IMR-90 (cell line): ENCODE measurements around the gene UCHL1. TPM values are rescaled to one million over a fixed set of nuclear protein-coding genes. Genes with fewer than 3 reads are reported as not detected.

Source experiments
- ATAC-seq: fragments of 200-7000 bp; cut with Tn5 transposase; 2 replicates; pipeline ENCODE4 v1.9.1; 2020; ENCODE audit warnings: low read depth, mild to moderate bottlenecking, moderate library complexity
- BruUV-seq: library from RNA; stranded (reverse); fragments of 400-500 nt; replicated peaks from 2 replicates; lab custom pipeline; 2021; lab: Mats Ljungman, UMichigan
- CTCF ChIA-PET: fragments of 300-600 bp; formaldehyde crosslinking; extraction: SDS; loops from one replicate; lab custom pipeline; 2021; ENCODE audit warnings: antibody characterized with exemption; lab: Yijun Ruan, JAX
- POLR2A ChIA-PET: fragments of 300-600 bp; sonication (Branson Sonifier 250); formaldehyde crosslinking; loops from one replicate; lab custom pipeline; 2022; ENCODE audit warnings: antibody characterized with exemption; ENCODE audit not compliant: unreplicated experiment; lab: Charles Lee
- DNase-seq: peaks from one replicate; pipeline ENCODE4 v3.0.0; 2013
- H2AFZ ChIP-seq: replicated peaks from 2 replicates; pipeline ENCODE3; 2013; ENCODE audit warnings: low read length, mild to moderate bottlenecking; ENCODE audit not compliant: poor library complexity
- H2AK5ac ChIP-seq: 2 replicates; pipeline ENCODE4 v1.6.1; 2013; ENCODE audit warnings: low read depth, low read length, inconsistent platforms
- H2AK9ac ChIP-seq: replicated peaks from 2 replicates; pipeline ENCODE3; 2013; ENCODE audit warnings: mild to moderate bottlenecking, low read depth, low read length, moderate library complexity; ENCODE audit not compliant: poor library complexity
- H2BK120ac ChIP-seq: 2 replicates; pipeline ENCODE4 v1.6.1; 2013; ENCODE audit warnings: low read depth, low read length, inconsistent platforms
- H2BK15ac ChIP-seq: 3 replicates; pipeline ENCODE4 v1.6.1; 2013; ENCODE audit warnings: low read depth, low read length, inconsistent platforms
- H2BK20ac ChIP-seq: 2 replicates; pipeline ENCODE4 v1.6.1; 2013; ENCODE audit warnings: low read depth, mild to moderate bottlenecking, inconsistent platforms, low read length, moderate library complexity
- H2BK5ac ChIP-seq: 2 replicates; pipeline ENCODE4 v1.6.1; 2013; ENCODE audit warnings: mild to moderate bottlenecking, low read depth, low read length, inconsistent platforms; ENCODE audit not compliant: poor library complexity, severe bottlenecking
- H3K14ac ChIP-seq: replicated peaks from 2 replicates; pipeline ENCODE4 v1.6.1; 2013; ENCODE audit warnings: low read depth, low read length, inconsistent platforms
- H3K18ac ChIP-seq: 2 replicates; pipeline ENCODE4 v1.6.1; 2013; ENCODE audit warnings: low read depth, low read length, control low read depth
- H3K23ac ChIP-seq: 2 replicates; pipeline ENCODE4 v1.6.1; 2013; ENCODE audit warnings: low read depth, low read length, inconsistent platforms
- H3K27ac ChIP-seq: 2 replicates; pipeline ENCODE4 v1.5.1; 2013; ENCODE audit warnings: mild to moderate bottlenecking, control low read depth, low read length; ENCODE audit not compliant: insufficient read depth
- H3K27me3 ChIP-seq: 2 replicates; pipeline ENCODE4 v1.6.1; 2013; ENCODE audit warnings: low read length; ENCODE audit not compliant: control insufficient read depth, insufficient read depth
- H3K36me3 ChIP-seq: 2 replicates; pipeline ENCODE4 v1.6.1; 2013; ENCODE audit warnings: low read length, mixed read lengths; ENCODE audit not compliant: control insufficient read depth, insufficient read depth
- H3K4ac ChIP-seq: 2 replicates; pipeline ENCODE4 v1.6.1; 2013; ENCODE audit warnings: low read depth, low read length, inconsistent platforms
- H3K4me1 ChIP-seq: 2 replicates; pipeline ENCODE4 v1.6.1; 2013; ENCODE audit warnings: low read length, mixed read lengths; ENCODE audit not compliant: control insufficient read depth, insufficient read depth
- H3K4me2 ChIP-seq: 2 replicates; pipeline ENCODE4 v1.6.1; 2013; ENCODE audit warnings: low read depth, mild to moderate bottlenecking, control low read depth, low read length, moderate library complexity
- H3K4me3 ChIP-seq: 2 replicates; pipeline ENCODE4 v1.5.1; 2013; ENCODE audit warnings: low read depth, mild to moderate bottlenecking, control low read depth, low read length, moderate library complexity; ENCODE audit not compliant: insufficient read depth
- H3K56ac ChIP-seq: 2 replicates; pipeline ENCODE4 v1.6.1; 2013; ENCODE audit warnings: low read length, inconsistent platforms; ENCODE audit not compliant: insufficient read depth; ENCODE audit errors: extremely low read depth
- H3K79me1 ChIP-seq, 2 experiments: 2 replicates each; pipeline ENCODE4 v1.6.1; 2013; ENCODE audit warnings: low read length in 2 of 2, inconsistent platforms in 1 of 2, low read depth in 1 of 2
- H3K9ac ChIP-seq: 2 replicates; pipeline ENCODE4 v1.6.1; 2013; ENCODE audit warnings: low read depth, low read length, control low read depth
- H3K9me1 ChIP-seq: 2 replicates; pipeline ENCODE4 v1.6.1; 2013; ENCODE audit warnings: low read length, inconsistent platforms; ENCODE audit not compliant: insufficient read depth
- H3K9me3 ChIP-seq: 2 replicates; pipeline ENCODE4 v1.6.1; 2013; ENCODE audit warnings: low read length; ENCODE audit not compliant: control insufficient read depth, insufficient read depth
- H4K20me1 ChIP-seq: 2 replicates; pipeline ENCODE4 v1.6.1; 2013; ENCODE audit warnings: low read length, inconsistent platforms; ENCODE audit not compliant: insufficient read depth
- H4K5ac ChIP-seq: 2 replicates; pipeline ENCODE4 v1.6.1; 2013; ENCODE audit warnings: mild to moderate bottlenecking, low read depth, low read length, control low read depth
- H4K8ac ChIP-seq, 2 experiments: 2 replicates each; pipeline ENCODE4 v1.6.1; 2013; ENCODE audit warnings: low read depth in 2 of 2, low read length in 2 of 2, control low read depth in 1 of 2, inconsistent platforms in 1 of 2
- H4K91ac ChIP-seq: 2 replicates; pipeline ENCODE4 v1.6.1; 2013; ENCODE audit warnings: low read depth, low read length, inconsistent platforms; ENCODE audit not compliant: insufficient read depth
- BHLHE40 ChIP-seq: fragments of 150-350 bp; IDR thresholded peaks from 2 replicates; pipeline ENCODE4 v1.6.1; 2016; ENCODE audit warnings: mild to moderate bottlenecking, low read depth, low read length
- CEBPB ChIP-seq: IDR thresholded peaks from 2 replicates; pipeline ENCODE4 v1.6.1; 2012; ENCODE audit warnings: low read depth, low read length, improper control_type of control experiment
- CHD1 ChIP-seq: IDR thresholded peaks from 2 replicates; pipeline ENCODE4 v1.6.1; 2012; ENCODE audit warnings: low read depth, low read length, improper control_type of control experiment
- CTCF ChIP-seq: conservative IDR thresholded peaks from 2 replicates; pipeline ENCODE4 v1.5.1; 2012; ENCODE audit warnings: mild to moderate bottlenecking, low read depth, low read length, improper control_type of control experiment
- FOS ChIP-seq: fragments of 150-350 bp; IDR thresholded peaks from 2 replicates; pipeline ENCODE4 v1.6.1; 2016; ENCODE audit warnings: low read depth, low read length
- MAFK ChIP-seq: IDR thresholded peaks from 2 replicates; pipeline ENCODE4 v1.6.1; 2012; ENCODE audit warnings: low read depth, low read length, improper control_type of control experiment
- MAZ ChIP-seq: IDR thresholded peaks from 2 replicates; pipeline ENCODE4 v1.6.1; 2012; ENCODE audit warnings: low read depth, mild to moderate bottlenecking, low read length, improper control_type of control experiment, moderate library complexity, borderline replicate concordance
- MXI1 ChIP-seq: IDR thresholded peaks from 2 replicates; pipeline ENCODE4 v1.6.1; 2012; ENCODE audit warnings: low read depth, mild to moderate bottlenecking, low read length, moderate library complexity, borderline replicate concordance
- NFE2L2 ChIP-seq: fragments of 150-350 bp; IDR thresholded peaks from 2 replicates; pipeline ENCODE4 v1.6.1; 2016; ENCODE audit warnings: low read depth, mild to moderate bottlenecking, low read length
- POLR2A ChIP-seq: IDR thresholded peaks from 2 replicates; pipeline ENCODE4 v1.6.1; 2012; ENCODE audit warnings: mild to moderate bottlenecking, low read depth, low read length
- RCOR1 ChIP-seq: IDR thresholded peaks from 2 replicates; pipeline ENCODE4 v1.6.1; 2012; ENCODE audit warnings: mild to moderate bottlenecking, low read length, improper control_type of control experiment; ENCODE audit not compliant: insufficient replicate concordance
- RFX5 ChIP-seq: IDR thresholded peaks from 2 replicates; pipeline ENCODE4 v1.8.0; 2012; ENCODE audit warnings: low read depth, mild to moderate bottlenecking, low read length, moderate library complexity
- SMC3 ChIP-seq: fragments of 150-350 bp; IDR thresholded peaks from 2 replicates; pipeline ENCODE4 v1.6.1; 2016; ENCODE audit warnings: low read depth, mild to moderate bottlenecking, antibody characterized with exemption, low read length, moderate library complexity
- USF2 ChIP-seq: fragments of 150-350 bp; IDR thresholded peaks from 2 replicates; pipeline ENCODE4 v1.6.1; 2017; ENCODE audit warnings: mild to moderate bottlenecking, antibody characterized with exemption, low read length, low read depth
- whole genome bisulfite sequencing, 2 experiments: methylation state at CpG; one replicate each; pipeline versions ENCODE4 v1.1.5 to v1.1.7; 2013; ENCODE audit warnings: missing lambda C conversion rate in 2 of 2; ENCODE audit not compliant: insufficient read length in 1 of 2; ENCODE audit errors: extremely low coverage in 2 of 2; 5-methylcytosine and 5-hydroxymethylcytosine counted together
- dilution Hi-C: fragments of 300-500 bp; cut with HindIII; formaldehyde crosslinking; loops from one replicate; pipeline ENCODE4 v1.14.3; 2018; ENCODE audit warnings: low sequenced_read_pairs; ENCODE audit not compliant: unreplicated experiment
- in situ Hi-C: fragments of 300-500 bp; cut with MboI; formaldehyde crosslinking; loops from 3 replicates; pipeline ENCODE4 v1.14.3; 2019; ENCODE audit warnings: low sequenced_read_pairs, inconsistent platforms, mixed read lengths
- intact Hi-C: fragments of 100-400 bp; cut with micrococcal nuclease; formaldehyde crosslinking; loops from 2 replicates; pipeline ENCODE4 v1.10.0; 2022
- polyA plus RNA-seq, 3 experiments: library from polyadenylated mRNA; depleted of rRNA; stranded (reverse); fragments of >200 nt; gene quantifications; 2 replicates each; pipeline ENCODE4 v1.2.3, GENCODE V29; 2012; ENCODE audit warnings: low replicate concordance in 1 of 3
- total RNA-seq: library from RNA; depleted of rRNA; stranded (reverse); fragments of >200 nt; gene quantifications from 2 replicates; pipeline ENCODE4 v1.2.3, GENCODE V29; 2012

UCHL1 gene
- total and polyA plus RNA-seq, 2 of the 4 experiments (the other 2 are of a cell fraction) = 972 to 2,118 TPM

- no peak for TF ChIP-seq RCOR1
- no peak for TF ChIP-seq MAZ
- no peak for TF ChIP-seq FOS
- no peak for TF ChIP-seq CHD1
- TF ChIP-seq CEBPB = no peak
Measured at GRCh38 chr4:41258783-41259182, 2.1 kb downstream of the UCHL1 start (continued).

- H3K4me3 ChIP-seq = no peak overlapping the region
- no peak overlapping the region for H4K91ac ChIP-seq
- H3K27me3 ChIP-seq = no peaks in the 10 kb centered on the region
- no peak overlapping the region for H2AK9ac ChIP-seq
- peaks cover 4% of the 10 kb centered on the region for H3K4me1 ChIP-seq
- no peak overlapping the region for H3K56ac ChIP-seq
- BruUV-seq = no TSS peak
- intact Hi-C loops (no loop called here), in situ Hi-C loops (no loop called here), dilution Hi-C loops (no loop called here)
- no peak overlapping the region for H2BK15ac ChIP-seq
- H2BK5ac ChIP-seq = no peak overlapping the region
- no peak overlapping the region for H3K18ac ChIP-seq
- no peak overlapping the region for H2AK5ac ChIP-seq
- peaks cover 4% of the 10 kb centered on the region for H3K9me1 ChIP-seq
- CTCF ChIA-PET = interaction anchor here (1.2 kb wide), 1 partner anchor 401 kb away, joined by 3 read pairs; no protein-coding TSS in a partner anchor
- no peak overlapping the region for H3K23ac ChIP-seq
- no peak overlapping the region for H3K9ac ChIP-seq
- H4K8ac ChIP-seq = no peak overlapping the region
- H4K20me1 ChIP-seq = peaks cover 28% of the 10 kb centered on the region; the same call in 1 of the 2 replicates
- H3K4ac ChIP-seq = no peak overlapping the region
- H2AFZ ChIP-seq = no peak overlapping the region
- ATAC-seq (no peak), DNase-seq (no peak)
- no peaks in the 10 kb centered on the region for H3K9me3 ChIP-seq
- no peak overlapping the region for H2BK20ac ChIP-seq
- 87% methylated on average over 4 of the region's 9 CpGs; no CpG with 5 or more reads in 1 of the 2 experiments for WGBS, 2 experiments
- H3K27ac ChIP-seq = no peak overlapping the region
- H2BK120ac ChIP-seq = no peak overlapping the region
- no peak overlapping the region for H3K14ac ChIP-seq
- POLR2A ChIA-PET = interaction anchor here (0.6 to 0.8 kb wide), 2 partner anchors 17 to 68 kb away, joined by 3 read pairs; no protein-coding TSS in a partner anchor
- peaks cover 44% of the 10 kb centered on the region for H3K36me3 ChIP-seq
- H3K79me1 ChIP-seq = peaks cover 17 to 39% of the 10 kb centered on the region in 2 experiments
- H3K4me2 ChIP-seq = no peak overlapping the region
- no peak overlapping the region for H4K5ac ChIP-seq
- TF ChIP-seq CTCF (no peak), NFE2L2 (no peak), POLR2A (no peak), USF2 (no peak), RFX5 (no peak), MAZ (no peak), SMC3 (no peak), BHLHE40 (no peak), FOS (no peak), MXI1 (no peak), MAFK (no peak)
Measured at GRCh38 chr4:41260116-41260733, 3.5 kb downstream of the UCHL1 start.
